ENCODE data around the gene OTOG. TPM values are rescaled to one million over a fixed set of nuclear protein-coding genes. Genes with fewer than 3 reads are reported as not detected.

OTOG gene
- total RNA-seq, 1 donor from 2014 or later = not detected

GRCh38 chr11:17552392-17553248 lies 5.6 kb downstream of the OTOG start:
- intact Hi-C loops (cut with micrococcal nuclease) = no loop called here
- DNase-seq (no peak), ATAC-seq (no peak)

- DNase-seq = no peak
- intact Hi-C loops (cut with micrococcal nuclease) = no loop called here
- ATAC-seq = no peak
These were observed 6.1 kb downstream of the OTOG start for GRCh38 chr11:17553249-17553546.

GRCh38 chr11:17554487-17554886 lies 7.4 kb downstream of the OTOG start:
- DNase-seq (no peak), ATAC-seq (no peak)
- intact Hi-C loops (cut with micrococcal nuclease) = no loop called here

GRCh38 chr11:17556999-17557398 lies 9.9 kb downstream of the OTOG start:
- DNase-seq (no peak), ATAC-seq (no peak)
- intact Hi-C loops (cut with micrococcal nuclease) = no loop called here

- ATAC-seq (no peak), DNase-seq (no peak)
- intact Hi-C loops (cut with micrococcal nuclease) = no loop called here
These were observed 11.1 kb downstream of the OTOG start for GRCh38 chr11:17558025-17558780.

GRCh38 chr11:17558916-17559315 lies 11.9 kb downstream of the OTOG start:
- DNase-seq (no peak), ATAC-seq (no peak)
- intact Hi-C loops (cut with micrococcal nuclease) = no loop called here

- ATAC-seq (no peak), DNase-seq (no peak)
- intact Hi-C loops (cut with micrococcal nuclease) = no loop called here
These were observed 12.5 kb downstream of the OTOG start for GRCh38 chr11:17559341-17560087.

- peak; percentile 22 for ATAC-seq
- no peak for DNase-seq
These were observed 13.4 kb downstream of the OTOG start for GRCh38 chr11:17560281-17561110.

GRCh38 chr11:17561111-17561415 lies 14.0 kb downstream of the OTOG start:
- no peak for ATAC-seq
- intact Hi-C loops (cut with micrococcal nuclease) = no loop called here
- no peak for DNase-seq

More at GRCh38 chr11:17560281-17561110, 13.4 kb downstream of the OTOG start:
- intact Hi-C loops (cut with micrococcal nuclease) = no loop called here

GRCh38 chr11:17561526-17561925 lies 14.5 kb downstream of the OTOG start:
- no peak for ATAC-seq
- intact Hi-C loops (cut with micrococcal nuclease) = no loop called here
- no peak for DNase-seq

GRCh38 chr11:17563231-17563646 lies 16.2 kb downstream of the OTOG start:
- intact Hi-C loops (cut with micrococcal nuclease) = no loop called here
- DNase-seq = no peak
- ATAC-seq = peak; percentile 42

- peak; percentile 48 for ATAC-seq
- no peak for DNase-seq
- intact Hi-C loops (cut with micrococcal nuclease) = no loop called here
These were observed 17.1 kb downstream of the OTOG start for GRCh38 chr11:17563961-17564686.

GRCh38 chr11:17564687-17565042 lies 17.6 kb downstream of the OTOG start:
- no peak for DNase-seq
- intact Hi-C loops (cut with micrococcal nuclease) = no loop called here
- ATAC-seq = no peak

GRCh38 chr11:17568944-17569343 lies 21.9 kb downstream of the OTOG start:
- no peak for DNase-seq

GRCh38 chr11:17570034-17570433 lies 23.0 kb downstream of the OTOG start:
- intact Hi-C loops (cut with micrococcal nuclease) = no loop called here
- ATAC-seq (no peak), DNase-seq (no peak)

More at GRCh38 chr11:17568944-17569343, 21.9 kb downstream of the OTOG start:
- ATAC-seq = no peak
- intact Hi-C loops (cut with micrococcal nuclease) = no loop called here

- intact Hi-C loops (cut with micrococcal nuclease) = no loop called here
- DNase-seq (no peak), ATAC-seq (peak; percentile 20)
These were observed 24.6 kb downstream of the OTOG start for GRCh38 chr11:17571431-17572358.

- intact Hi-C loops (cut with micrococcal nuclease) = no loop called here
- ATAC-seq (no peak), DNase-seq (no peak)
These were observed 25.3 kb downstream of the OTOG start for GRCh38 chr11:17572359-17572690.

Data from left ventricle myocardium superior (tissue), 1 donor.